GM23338 (cell line): ENCODE results near the gene ZFP64. TPM values are rescaled to one million over a fixed set of nuclear protein-coding genes. Genes with fewer than 3 reads are reported as not detected.

ENCODE experiments used
- ATAC-seq: fragments of 200-7000 bp; cut with Tn5 transposase; 3 replicates; pipeline ENCODE4 v1.9.1; 2020
- DNase-seq: peaks from one replicate; pipeline ENCODE4 v3.0.0-alpha.2; 2015; ENCODE audit warnings: low spot score
- H2AFZ ChIP-seq: fragments of 200-600 bp; sonication (generic); 2 replicates; pipeline ENCODE4 v1.8.0; 2016; ENCODE audit warnings: antibody characterized with exemption, mild to moderate bottlenecking, moderate library complexity
- H3F3A ChIP-seq: fragments of 200-600 bp; sonication (generic); replicated peaks from 2 replicates; pipeline ENCODE4 v1.8.0; 2017; ENCODE audit warnings: antibody characterized with exemption, mixed run types, low read depth
- H3K27ac ChIP-seq: fragments of 200-600 bp; sonication (generic); 2 replicates; pipeline ENCODE4 v1.6.1; 2016; ENCODE audit warnings: low read depth
- H3K27me3 ChIP-seq: fragments of 200-600 bp; sonication (generic); 2 replicates; pipeline ENCODE4 v1.8.0; 2016; ENCODE audit warnings: mild to moderate bottlenecking, mixed run types, moderate library complexity; ENCODE audit not compliant: insufficient read depth
- H3K36me3 ChIP-seq: fragments of 200-600 bp; sonication (generic); 2 replicates; pipeline ENCODE4 v1.8.0; 2016; ENCODE audit warnings: mild to moderate bottlenecking; ENCODE audit not compliant: insufficient read depth
- H3K4me1 ChIP-seq: fragments of 200-600 bp; sonication (generic); 2 replicates; pipeline ENCODE4 v1.8.0; 2016; ENCODE audit warnings: mild to moderate bottlenecking, moderate library complexity; ENCODE audit not compliant: insufficient read depth
- H3K4me2 ChIP-seq: fragments of 200-600 bp; sonication (generic); 2 replicates; pipeline ENCODE4 v1.7.1; 2017; ENCODE audit warnings: mixed run types
- H3K4me3 ChIP-seq: fragments of 200-600 bp; sonication (generic); 2 replicates; pipeline ENCODE4 v1.6.1; 2016; ENCODE audit warnings: mixed run types
- H3K79me2 ChIP-seq: fragments of 200-600 bp; sonication (generic); replicated peaks from 2 replicates; pipeline ENCODE4 v1.8.0; 2017; ENCODE audit warnings: mild to moderate bottlenecking; ENCODE audit not compliant: insufficient read depth
- H3K9me2 ChIP-seq: fragments of 200-600 bp; sonication (generic); 2 replicates; pipeline ENCODE4 v1.8.0; 2017; ENCODE audit not compliant: insufficient read depth
- H4K20me1 ChIP-seq: fragments of 200-600 bp; sonication (generic); replicated peaks from 2 replicates; pipeline ENCODE4 v1.8.0; 2017; ENCODE audit warnings: mild to moderate bottlenecking; ENCODE audit not compliant: insufficient read depth
- H3K27ac Mint-ChIP-seq: 2 replicates; pipeline ENCODE4 v1.8.0; 2020; ENCODE audit warnings: inconsistent platforms, mild to moderate bottlenecking, moderate library complexity, mixed read lengths
- H3K27me3 Mint-ChIP-seq: 3 replicates; pipeline ENCODE4 v1.8.0; 2022; ENCODE audit warnings: low read depth, mild to moderate bottlenecking, moderate library complexity, mixed read lengths, inconsistent platforms; ENCODE audit not compliant: insufficient read depth, poor library complexity
- H3K36me3 Mint-ChIP-seq: 3 replicates; pipeline ENCODE4 v1.8.0; 2021; ENCODE audit warnings: low read depth, mild to moderate bottlenecking, inconsistent platforms, moderate library complexity, mixed read lengths
- H3K4me1 Mint-ChIP-seq: 3 replicates; pipeline ENCODE4 v1.8.0; 2020; ENCODE audit warnings: mild to moderate bottlenecking, inconsistent platforms, mixed read lengths
- H3K4me3 Mint-ChIP-seq: 3 replicates; pipeline ENCODE4 v1.8.0; 2021; ENCODE audit warnings: moderate library complexity, mild to moderate bottlenecking, inconsistent platforms, mixed read lengths
- H3K9me3 Mint-ChIP-seq: 3 replicates; pipeline ENCODE4 v1.8.0; 2020; ENCODE audit warnings: moderate library complexity, mild to moderate bottlenecking, inconsistent platforms, mixed read lengths
- CREB1 ChIP-seq: fragments of 250-450 bp; sonication (Bioruptor Pico); IDR thresholded peaks from 2 replicates; pipeline ENCODE4 v1.5.0; 2020; ENCODE audit warnings: low read depth, mild to moderate bottlenecking, moderate library complexity
- CTCF ChIP-seq, 2 experiments: fragments of 200-600 bp in 1 of 2; sonication (generic) in 1 of 2; conservative IDR thresholded peaks; 2 replicates each; pipeline versions ENCODE4 v1.5.1 to v1.6.1; 2016 to 2017; ENCODE audit warnings: antibody characterized with exemption in 2 of 2, low read depth in 2 of 2, mild to moderate bottlenecking in 2 of 2, moderate library complexity in 1 of 2
- ETS1 ChIP-seq: IDR thresholded peaks from 2 replicates; pipeline ENCODE4 v1.6.1; 2016; ENCODE audit warnings: antibody characterized with exemption
- EZH2 ChIP-seq: fragments of 200-600 bp; sonication (generic); IDR thresholded peaks from one replicate; pipeline ENCODE4 v1.8.0; 2017; ENCODE audit warnings: antibody characterized with exemption, mild to moderate bottlenecking, low read depth; ENCODE audit not compliant: unreplicated experiment
- EZH2phosphoT487 ChIP-seq: fragments of 200-600 bp; sonication (generic); IDR thresholded peaks from one replicate; pipeline ENCODE4 v1.8.1; 2018; ENCODE audit warnings: antibody characterized with exemption; ENCODE audit not compliant: unreplicated experiment
- JUNB ChIP-seq: IDR thresholded peaks from one replicate; pipeline ENCODE4 v1.6.1; 2016; ENCODE audit warnings: antibody characterized with exemption; ENCODE audit not compliant: unreplicated experiment
- NANOG ChIP-seq: IDR thresholded peaks from 2 replicates; pipeline ENCODE4 v1.6.1; 2016; ENCODE audit warnings: antibody characterized with exemption, borderline replicate concordance
- POLR2AphosphoS5 ChIP-seq: IDR thresholded peaks from 2 replicates; pipeline ENCODE4 v1.6.1; 2016; ENCODE audit warnings: antibody characterized with exemption, low read depth
- REST ChIP-seq: IDR thresholded peaks from one replicate; pipeline ENCODE4 v1.6.1; 2018; ENCODE audit warnings: antibody characterized with exemption; ENCODE audit not compliant: unreplicated experiment
- STAT1 ChIP-seq: IDR thresholded peaks from one replicate; pipeline ENCODE4 v1.6.1; 2016; ENCODE audit warnings: antibody characterized with exemption; ENCODE audit not compliant: unreplicated experiment
- ZNF114 ChIP-seq: fragments of 250-450 bp; sonication (Bioruptor Pico); IDR thresholded peaks from 2 replicates; pipeline ENCODE4 v1.5.0; 2020; ENCODE audit warnings: mild to moderate bottlenecking, moderate library complexity
- ZNF331 ChIP-seq: fragments of 250-450 bp; sonication (Bioruptor Pico); IDR thresholded peaks from 2 replicates; pipeline ENCODE4 v1.5.0; 2020; ENCODE audit warnings: low read depth, mild to moderate bottlenecking, moderate library complexity
- ZNF462 ChIP-seq: fragments of 250-450 bp; sonication (Bioruptor Pico); IDR thresholded peaks from 2 replicates; pipeline ENCODE4 v1.5.0; 2020; ENCODE audit warnings: mild to moderate bottlenecking, moderate library complexity
- polyA plus RNA-seq: library from polyadenylated mRNA; unstranded; fragments of >200 nt; fragmentation: Nextera tagmentation; extraction: Ambion mirVana; gene quantifications from 2 replicates; pipeline ENCODE4 v1.2.1, GENCODE V29; 2016
- total RNA-seq: library from RNA; depleted of rRNA; stranded (reverse); fragments of >200 nt; shearing (Covaris generic); gene quantifications from 2 replicates; pipeline ENCODE4 v1.2.3, GENCODE V29; 2014

The ZFP64 gene
- total and polyA plus RNA-seq, 2 experiments from 2014 or later: 9.6 to 30.4 TPM

GRCh38 chr20:52180180-52180840 lies 11.3 kb downstream of the ZFP64 start:
- Histone ChIP-seq H2AFZ (no peak overlapping the region), H3K27me3 (no peaks in the 10 kb centered on the region), H3K9me2 (no peaks in the 10 kb centered on the region), H3K4me2 (no peak overlapping the region), H3F3A (no peaks in the 10 kb centered on the region), H3K4me3 (no peak overlapping the region), H3K36me3 (no peaks in the 10 kb centered on the region), H3K27ac (no peak overlapping the region), H3K4me1 (no peaks in the 10 kb centered on the region), H3K79me2 (no peaks in the 10 kb centered on the region), H4K20me1 (no peaks in the 10 kb centered on the region)
- no peak for TF ChIP-seq ZNF114 (CRISPR knock-in tag)
- TF ChIP-seq POLR2AphosphoS5: no peak
- TF ChIP-seq EZH2: no peak
- no peak for TF ChIP-seq ZNF462 (CRISPR knock-in tag)
- no peak for TF ChIP-seq EZH2phosphoT487
- no peak for TF ChIP-seq JUNB
- no peak for TF ChIP-seq CTCF (conservative IDR thresholded peaks at IDR 0.05; ENCODE audit: low read depth in 2 of 2)
- TF ChIP-seq CREB1 (CRISPR knock-in tag): no peak
- TF ChIP-seq STAT1: no peak
- no peak for TF ChIP-seq ETS1
- TF ChIP-seq ZNF331 (CRISPR knock-in tag): no peak
- TF ChIP-seq NANOG: no peak
- TF ChIP-seq REST: no peak
- Mint-ChIP-seq H3K36me3 (peaks cover 24% of the 10 kb centered on the region; the same call in 2 of the 3 replicates), H3K27me3 (no peaks in the 10 kb centered on the region), H3K4me1 (no peaks in the 10 kb centered on the region), H3K27ac (no peak overlapping the region), H3K4me3 (no peak overlapping the region), H3K9me3 (no peaks in the 10 kb centered on the region)
- DNase-seq: no peak
- ATAC-seq: no peak
